ENCODE measurements around the gene GRK5.
"Not testable (repeated sequence)": the region's sequence is repeated elsewhere in the genome, so short reads cannot be mapped to it uniquely, and the experiment has no call there.

GRK5 gene

DNA sequence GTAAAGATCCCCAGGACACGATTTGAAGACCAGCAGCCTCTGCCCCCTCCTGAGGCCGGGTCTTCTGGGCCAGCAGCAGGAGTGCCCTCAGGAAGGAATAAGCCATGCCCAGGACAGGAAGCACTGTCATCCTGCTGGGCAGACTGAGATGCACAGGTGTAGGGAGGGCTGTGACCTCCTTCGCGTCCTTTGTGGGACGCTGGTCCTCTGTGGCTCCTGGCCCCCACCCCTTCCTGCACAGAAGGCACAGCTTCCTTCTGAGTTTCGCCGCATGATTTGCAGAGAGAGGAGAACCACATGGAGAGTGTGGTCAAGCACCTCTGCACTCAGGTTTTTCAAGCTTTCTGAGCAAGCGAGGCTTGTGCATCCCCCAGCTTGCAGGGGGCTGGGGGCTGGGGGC, 222.4 kb downstream of the GRK5 start:
- DNase-seq (ENCODE audit: low read depth) = no peak
- H3K4me3 ChIP-seq (ENCODE audit: low read depth, low read length) = no peak overlapping the region
- TF ChIP-seq, protein P1, sequence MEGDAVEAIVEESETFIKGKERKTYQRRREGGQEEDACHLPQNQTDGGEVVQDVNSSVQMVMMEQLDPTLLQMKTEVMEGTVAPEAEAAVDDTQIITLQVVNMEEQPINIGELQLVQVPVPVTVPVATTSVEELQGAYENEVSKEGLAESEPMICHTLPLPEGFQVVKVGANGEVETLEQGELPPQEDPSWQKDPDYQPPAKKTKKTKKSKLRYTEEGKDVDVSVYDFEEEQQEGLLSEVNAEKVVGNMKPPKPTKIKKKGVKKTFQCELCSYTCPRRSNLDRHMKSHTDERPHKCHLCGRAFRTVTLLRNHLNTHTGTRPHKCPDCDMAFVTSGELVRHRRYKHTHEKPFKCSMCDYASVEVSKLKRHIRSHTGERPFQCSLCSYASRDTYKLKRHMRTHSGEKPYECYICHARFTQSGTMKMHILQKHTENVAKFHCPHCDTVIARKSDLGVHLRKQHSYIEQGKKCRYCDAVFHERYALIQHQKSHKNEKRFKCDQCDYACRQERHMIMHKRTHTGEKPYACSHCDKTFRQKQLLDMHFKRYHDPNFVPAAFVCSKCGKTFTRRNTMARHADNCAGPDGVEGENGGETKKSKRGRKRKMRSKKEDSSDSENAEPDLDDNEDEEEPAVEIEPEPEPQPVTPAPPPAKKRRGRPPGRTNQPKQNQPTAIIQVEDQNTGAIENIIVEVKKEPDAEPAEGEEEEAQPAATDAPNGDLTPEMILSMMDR (conservative IDR thresholded peaks at IDR 0.05; ENCODE audit: low read depth, low read length) = no peak

DNA sequence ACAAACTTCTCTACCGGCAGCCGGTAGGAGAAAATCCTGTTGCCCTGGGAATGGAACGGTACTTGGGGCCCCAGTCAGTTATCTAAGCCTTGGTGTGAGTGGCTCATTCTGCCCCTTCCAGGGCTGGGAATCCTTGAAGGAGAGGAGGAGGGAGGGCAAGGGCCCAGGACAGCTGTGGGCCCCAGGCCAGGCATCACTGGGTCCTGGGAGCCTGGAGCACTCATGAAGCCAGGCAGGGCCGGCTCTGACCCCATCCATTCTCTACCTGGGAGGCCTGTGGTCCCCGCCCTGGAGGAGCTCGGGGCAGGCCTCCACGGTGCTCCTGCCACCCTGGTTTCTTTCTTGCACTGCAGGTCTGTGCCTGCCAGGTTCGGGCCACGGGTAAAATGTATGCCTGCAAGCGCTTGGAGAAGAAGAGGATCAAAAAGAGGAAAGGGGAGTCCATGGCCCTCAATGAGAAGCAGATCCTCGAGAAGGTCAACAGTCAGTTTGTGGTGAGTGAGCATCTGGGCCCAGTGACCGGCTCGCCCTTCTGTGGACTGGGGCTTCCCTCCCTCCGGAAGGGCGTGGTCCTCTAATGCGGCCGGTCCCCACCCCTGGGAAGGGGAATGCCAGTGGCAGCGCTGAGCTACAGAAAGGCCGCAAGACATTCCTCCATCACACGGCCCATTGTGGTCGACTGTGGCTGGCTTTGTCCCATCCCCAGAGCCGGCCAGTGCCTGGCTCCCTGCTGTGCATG, 223.8 kb downstream of the GRK5 start:
- DNase-seq (ENCODE audit: low read depth) = no peak
- TF ChIP-seq, protein P1 (conservative IDR thresholded peaks at IDR 0.05; ENCODE audit: low read depth, low read length) = no peak
- no peak overlapping the region for H3K4me3 ChIP-seq (ENCODE audit: low read depth, low read length)

DNA sequence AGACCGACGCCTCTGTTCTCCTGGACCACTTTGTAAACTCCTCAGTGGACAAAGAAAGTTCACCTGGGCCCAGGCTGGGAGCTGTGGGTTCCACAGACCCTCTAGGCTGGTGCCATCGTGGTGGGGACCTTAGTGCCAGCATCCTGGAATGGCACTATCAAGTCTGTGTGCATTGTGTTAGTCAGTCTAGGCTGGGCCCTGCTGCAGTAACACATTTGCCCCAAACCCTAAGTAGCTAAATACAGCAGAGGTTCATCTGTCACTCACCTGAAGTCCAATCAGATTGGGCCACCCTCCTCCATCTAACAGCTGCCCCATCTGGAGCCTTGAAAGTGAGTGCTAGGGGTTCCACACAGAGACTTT, 224.4 kb downstream of the GRK5 start:
- DNase-seq (ENCODE audit: low read depth) = no peak
- TF ChIP-seq, protein P1 (conservative IDR thresholded peaks at IDR 0.05; ENCODE audit: low read depth, low read length) = no peak
- H3K4me3 ChIP-seq (ENCODE audit: low read depth, low read length) = no peak overlapping the region

DNA sequence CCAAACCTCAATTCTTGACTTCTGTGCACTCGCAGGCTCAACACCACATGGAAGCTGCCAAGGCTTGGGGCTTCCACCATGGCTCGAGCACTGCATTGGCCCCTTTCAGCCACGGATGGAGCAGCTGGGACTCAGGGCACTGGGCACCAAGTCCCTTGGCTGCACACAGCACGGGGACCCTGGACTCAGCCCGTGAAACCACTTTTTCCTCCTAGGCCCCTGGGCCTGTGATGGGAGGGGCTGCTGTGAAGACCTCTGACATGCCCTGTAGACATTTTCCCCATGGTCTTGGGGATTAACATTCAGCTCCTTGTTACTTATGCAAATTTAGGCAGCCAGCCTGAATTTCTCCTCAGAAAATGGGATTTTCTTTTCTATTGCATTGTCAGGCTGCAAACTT, 227.6 kb downstream of the GRK5 start:
- not testable (repeated sequence) for H3K4me3 ChIP-seq (ENCODE audit: low read depth, low read length); DNase-seq (ENCODE audit: low read depth)

DNA sequence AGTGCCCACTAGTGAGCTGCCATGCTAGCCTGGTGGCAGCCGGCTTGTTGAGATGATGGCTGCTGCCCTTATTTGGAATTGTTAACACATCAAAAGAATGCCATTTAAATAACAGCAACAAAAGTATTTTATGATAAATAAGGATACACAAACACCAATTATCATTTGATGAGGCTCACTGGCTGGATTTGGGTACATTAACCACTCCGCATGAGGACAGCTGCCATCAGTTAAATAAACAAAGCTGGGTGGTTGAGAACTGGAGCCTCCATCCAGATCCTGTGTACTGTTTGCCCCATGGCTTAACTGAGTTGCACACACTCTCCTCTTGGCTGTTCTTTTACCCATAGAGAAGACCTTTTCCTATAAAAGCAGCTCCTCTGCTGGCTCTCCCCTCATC, 231.3 kb downstream of the GRK5 start:
- TF ChIP-seq, protein P1 (conservative IDR thresholded peaks at IDR 0.05; ENCODE audit: low read depth, low read length) = no peak
- no peak for DNase-seq (ENCODE audit: low read depth)
- H3K4me3 ChIP-seq (ENCODE audit: low read depth, low read length) = no peak overlapping the region

DNA sequence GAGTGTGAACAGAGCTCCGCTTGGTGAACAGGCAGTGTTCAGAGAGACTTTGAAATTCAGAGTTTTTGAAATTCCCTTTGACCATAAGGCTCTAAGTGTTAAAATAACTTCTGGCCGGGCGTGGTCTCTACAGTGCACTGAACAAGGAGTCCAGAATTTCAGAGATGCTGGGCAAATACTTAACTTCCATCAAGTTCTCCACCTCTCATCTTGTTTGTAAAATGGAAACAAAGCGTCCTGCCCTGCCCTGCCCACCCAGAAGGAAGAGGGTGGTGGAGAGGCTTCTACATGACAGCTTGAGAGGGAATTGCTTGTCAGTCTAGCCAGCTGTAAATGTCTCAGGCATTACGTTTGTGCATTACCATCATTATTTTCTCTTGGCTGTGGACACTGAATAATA, 232.6 kb downstream of the GRK5 start:
- TF ChIP-seq, protein P1 (conservative IDR thresholded peaks at IDR 0.05; ENCODE audit: low read depth, low read length) = no peak
- H3K4me3 ChIP-seq (ENCODE audit: low read depth, low read length) = no peak overlapping the region
- DNase-seq (ENCODE audit: low read depth) = no peak

DNA sequence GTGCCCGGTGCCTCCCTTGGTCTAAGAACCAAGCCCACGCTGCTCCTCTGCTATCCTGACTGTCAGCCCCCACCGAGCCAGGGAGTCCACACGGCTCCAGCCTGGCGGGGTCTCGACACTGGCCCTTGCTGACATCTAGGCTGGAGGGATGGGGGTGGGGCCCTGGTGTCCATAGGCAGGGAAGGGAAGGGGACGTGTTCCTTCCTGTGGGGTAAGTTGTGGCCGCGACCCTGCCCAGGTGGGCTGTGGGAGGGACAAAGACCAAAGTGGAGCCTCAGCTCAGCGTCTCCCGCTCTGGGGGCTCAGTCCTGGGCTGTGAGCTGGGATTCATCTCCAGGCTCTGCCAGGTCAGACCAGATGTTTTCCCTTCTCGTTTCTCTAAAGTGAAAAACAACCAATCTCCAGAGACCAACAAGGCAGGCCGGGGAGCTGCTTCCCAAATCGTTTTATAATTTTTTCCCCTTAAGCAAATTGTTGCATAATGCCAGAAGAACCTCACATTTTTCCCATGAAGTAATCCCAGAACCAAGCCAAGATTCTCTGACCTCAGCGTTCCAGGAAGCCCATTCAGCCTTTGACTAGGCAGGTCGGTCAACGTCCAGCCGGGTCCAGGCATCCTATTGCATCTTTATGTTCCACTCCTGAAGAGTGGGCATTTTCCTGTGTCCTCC, 233.9 kb downstream of the GRK5 start:
- TF ChIP-seq, protein P1 (conservative IDR thresholded peaks at IDR 0.05; ENCODE audit: low read depth, low read length) = no peak
- DNase-seq (ENCODE audit: low read depth) = peak; percentile 85
- no peak overlapping the region for H3K4me3 ChIP-seq (ENCODE audit: low read depth, low read length)

All from choroid plexus epithelial cell (primary cell).